HepG2 (cell line): ENCODE results near the gene CIART. TPM values are rescaled to one million over a fixed set of nuclear protein-coding genes. Genes with fewer than 3 reads are reported as not detected.

Source experiments
- ATAC-seq: fragments of 200-7000 bp; cut with Tn5 transposase; 3 replicates; pipeline ENCODE4 v1.9.1; 2020; ENCODE audit warnings: mild to moderate bottlenecking, moderate library complexity
- BruUV-seq: library from RNA; stranded (reverse); fragments of 400-500 nt; replicated peaks from 2 replicates; lab custom pipeline; 2021; lab: Mats Ljungman, UMichigan
- CTCF ChIA-PET: fragments of 300-600 bp; formaldehyde crosslinking; extraction: SDS; loops from one replicate; lab custom pipeline; 2021; ENCODE audit warnings: low total read pairs, inconsistent platforms, low intra/inter-chr PET ratio; lab: Yijun Ruan, JAX
- POLR2A ChIA-PET: fragments of 350-600 bp; sonication (Branson Sonifier 250); formaldehyde crosslinking; loops from one replicate; lab custom pipeline; 2020; ENCODE audit warnings: antibody characterized with exemption, inconsistent platforms; lab: Yijun Ruan, JAX
- DNase-seq: peaks from one replicate; pipeline ENCODE4 v3.0.0-alpha.2; 2015; ENCODE audit warnings: low spot score
- FAIRE-seq: peaks from 3 replicates; lab custom pipeline; 2011; peaks lifted over from hg19 to GRCh38; lab: Jason Lieb, UNC
- H2AFZ ChIP-seq: one replicate; pipeline ENCODE4 v1.6.1; 2011; ENCODE audit warnings: low read length, inconsistent platforms
- H3K27ac ChIP-seq: fragments of 300-600 bp; 3 replicates; pipeline ENCODE4 v1.8.0; 2011; ENCODE audit warnings: mixed run types, mild to moderate bottlenecking, mixed read lengths, low read length, inconsistent platforms; ENCODE audit not compliant: insufficient read depth; ENCODE audit errors: extremely low read length
- H3K27me3 ChIP-seq, 2 experiments: fragments of 200-600 bp in 1 of 2; 2 replicates in 1 of 2; 3 replicates in 1 of 2; pipeline versions ENCODE4 v1.6.0 to v1.8.0; 2011; ENCODE audit warnings: low read length in 2 of 2, mild to moderate bottlenecking in 2 of 2, moderate library complexity in 2 of 2, inconsistent platforms in 1 of 2; ENCODE audit not compliant: insufficient read depth in 2 of 2, control insufficient read depth in 1 of 2
- H3K36me3 ChIP-seq, 2 experiments: fragments of 200-600 bp in 1 of 2; replicated peaks in 1 of 2; 2 replicates in 1 of 2; 3 replicates in 1 of 2; pipeline versions ENCODE4 v1.5.1 to v1.8.0; 2011; ENCODE audit warnings: low read length in 2 of 2, inconsistent platforms in 1 of 2; ENCODE audit not compliant: insufficient read depth in 2 of 2, control insufficient read depth in 1 of 2
- H3K4me1 ChIP-seq: 2 replicates; pipeline ENCODE4 v1.5.1; 2012; ENCODE audit warnings: low read length, inconsistent platforms; ENCODE audit not compliant: insufficient read depth
- H3K4me2 ChIP-seq: 2 replicates; pipeline ENCODE4 v1.6.0; 2011; ENCODE audit warnings: low read depth, low read length, inconsistent platforms
- H3K4me3 ChIP-seq, 3 experiments: fragments of 200-600 bp in 1 of 3; sonication (generic), shearing (Covaris generic) in 1 of 3; replicated peaks in 1 of 3; 2 replicates each; pipeline ENCODE4 v1.5.1; 2011 to 2016; ENCODE audit warnings: low read length in 3 of 3, inconsistent platforms in 2 of 3, low read depth in 2 of 3, mild to moderate bottlenecking in 2 of 3, control low read depth in 1 of 3, mixed read lengths in 1 of 3; ENCODE audit not compliant: insufficient read depth in 1 of 3
- H3K79me2 ChIP-seq: one replicate; pipeline ENCODE4 v1.6.1; 2011; ENCODE audit warnings: low read length, inconsistent platforms; ENCODE audit not compliant: insufficient read depth
- H3K9ac ChIP-seq: 2 replicates; pipeline ENCODE4 v1.6.0; 2011; ENCODE audit warnings: mild to moderate bottlenecking, low read depth, low read length, inconsistent platforms; ENCODE audit not compliant: insufficient read depth
- H3K9me3 ChIP-seq: 2 replicates; pipeline ENCODE4 v1.5.1; 2012; ENCODE audit warnings: mild to moderate bottlenecking, low read length
- H4K20me1 ChIP-seq: 2 replicates; pipeline ENCODE4 v1.6.0; 2011; ENCODE audit warnings: inconsistent platforms, mild to moderate bottlenecking, low read length, moderate library complexity; ENCODE audit not compliant: insufficient read depth
- PAXIP1 ChIP-seq: sonication (generic); formaldehyde crosslinking; conservative IDR thresholded peaks from 2 replicates; pipeline ENCODE4 v1.4.0; 2020; ENCODE audit warnings: mild to moderate bottlenecking, missing genetic modification reagents, moderate library complexity
- TBX2 ChIP-seq: sonication (generic); formaldehyde crosslinking; IDR thresholded peaks from 2 replicates; pipeline ENCODE4 v1.5.0; 2020; ENCODE audit warnings: missing genetic modification reagents, mild to moderate bottlenecking, borderline replicate concordance
- ZNF414 ChIP-seq: sonication (generic); formaldehyde crosslinking; IDR thresholded peaks from 2 replicates; pipeline ENCODE4 v1.5.0; 2020; ENCODE audit warnings: missing genetic modification reagents
- ZNF746 ChIP-seq: sonication (generic); formaldehyde crosslinking; IDR thresholded peaks from 2 replicates; pipeline ENCODE4 v1.8.0; 2022; ENCODE audit warnings: mild to moderate bottlenecking, missing genetic modification reagents
- WGBS: methylation state at CpG from one replicate; pipeline ENCODE4 v1.1.6; 2017; ENCODE audit warnings: low lambda C conversion rate; 5-methylcytosine and 5-hydroxymethylcytosine counted together
- in situ Hi-C: cut with HindIII; loops from 2 replicates; pipeline ENCODE4 v1.10.0; 2017; ENCODE audit warnings: low pct_unique_long_range_greater_than_20kb; ENCODE audit not compliant: extremely low pct_ligation_motif_present
- intact Hi-C: fragments of 100-400 bp; cut with micrococcal nuclease; formaldehyde crosslinking; loops from one replicate; pipeline ENCODE4 v1.10.0; 2022; ENCODE audit not compliant: unreplicated experiment
- polyA plus RNA-seq, 8 experiments: library from polyadenylated mRNA; depleted of rRNA in 3 of 8; stranded (reverse) in 7 of 8; unstranded in 1 of 8; fragments of >200 nt; fragmentation: Illumina TruSeq in 4 of 8; extraction: Trizol in 4 of 8; gene quantifications; 2 replicates each; pipeline versions ENCODE4 v1.2.1 to v1.2.3, GENCODE V29; 2011 to 2016; ENCODE audit warnings: low read depth in 4 of 8, missing spikeins in 1 of 8, mixed read lengths in 1 of 8; ENCODE audit not compliant: insufficient read depth in 1 of 8
- total RNA-seq, 5 experiments: library from RNA; depleted of rRNA; stranded (reverse); fragments of >200 nt; fragmentation: Illumina TruSeq; extraction: Trizol; gene quantifications; 2 replicates each; pipeline ENCODE4 v1.2.3, GENCODE V29; 2016; ENCODE audit warnings: low read depth in 1 of 5

CIART gene
- total and polyA plus RNA-seq, 2 of the 13 experiments (the other 11 are each of a cell fraction or from before 2014, with no cell fraction given): 0.58 TPM; not detected in 1

- POLR2A ChIA-PET: interaction anchor here (2.1 kb wide), 1 partner anchor 10 kb away, joined by 32 read pairs; the partner anchor contains the start of gene CA14
- no peak overlapping the region for H2AFZ ChIP-seq
Observed at GRCh38 chr1:150267896-150268295, 14.5 kb upstream of the CIART start.

More at GRCh38 chr1:150267896-150268295, 14.5 kb upstream of the CIART start:
- peaks cover 8 to 26% of the 10 kb centered on the region in 2 experiments; a peak in 4 of 5 replicates for H3K36me3 ChIP-seq
- intact Hi-C loops: no loop called here
- in situ Hi-C loops: no loop called here
- peak overlapping the region; percentile 66 for H3K27ac ChIP-seq
- peak overlapping the region; percentile 87 for H3K9ac ChIP-seq
- H3K4me1 ChIP-seq: peaks cover 24% of the 10 kb centered on the region
- no peaks in the 10 kb centered on the region for H4K20me1 ChIP-seq
- WGBS: 20% methylated on average over 6 of the region's 6 CpGs
- H3K9me3 ChIP-seq: no peaks in the 10 kb centered on the region
- H3K27me3 ChIP-seq: no peaks in the 10 kb centered on the region
- no TSS peak for BruUV-seq
- no peak for ATAC-seq
- TF ChIP-seq ZNF414 (CRISPR knock-in tag) (no peak), ZNF746 (CRISPR knock-in tag) (no peak), PAXIP1 (CRISPR knock-in tag) (no peak), TBX2 (no peak)
- peaks cover 21% of the 10 kb centered on the region for H3K79me2 ChIP-seq
- peak overlapping the region; percentile 86 for H3K4me2 ChIP-seq
- no peak for FAIRE-seq
- H3K4me3 ChIP-seq: peak overlapping the region; percentile 88
- CTCF ChIA-PET: no interaction called here
- DNase-seq: no peak
